Activated T-cell treated with anti-CD3 and anti-CD28 coated beads for 48 hours (primary cell): ENCODE results near the gene RGS2.

Experiments
- DNase-seq: peaks from one replicate; pipeline ENCODE4 v3.0.0-alpha.2; 2020; ENCODE audit warnings: low read depth

The RGS2 gene

GRCh38 chr1:192795916-192796618, 12.8 kb upstream of the RGS2 start:
- DNase-seq = no peak

- no peak for DNase-seq
These were observed 11.7 kb upstream of the RGS2 start for GRCh38 chr1:192797143-192797542.

DNA sequence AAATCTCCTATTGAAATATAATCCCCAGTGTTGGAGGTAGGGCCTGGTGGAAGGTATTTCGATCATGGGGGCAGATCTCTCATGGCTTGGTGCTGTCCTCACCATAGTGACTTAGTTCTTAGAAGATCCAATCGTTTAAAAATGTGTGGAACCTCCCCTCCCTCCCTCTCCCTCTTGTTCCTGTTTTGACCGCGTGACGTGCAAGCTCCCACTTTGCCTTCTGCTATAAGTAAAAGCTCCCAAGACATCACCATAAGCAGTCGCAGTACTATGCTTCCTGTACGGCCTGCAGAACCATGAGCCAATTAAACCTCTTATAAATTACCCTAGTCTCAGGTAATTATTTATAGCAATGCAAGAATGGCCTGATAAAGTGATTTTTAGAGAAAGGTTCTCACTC, 10.9 kb upstream of the RGS2 start:
- no peak for DNase-seq

GRCh38 chr1:192801451-192801850, 7.4 kb upstream of the RGS2 start:
- DNase-seq = no peak

DNA sequence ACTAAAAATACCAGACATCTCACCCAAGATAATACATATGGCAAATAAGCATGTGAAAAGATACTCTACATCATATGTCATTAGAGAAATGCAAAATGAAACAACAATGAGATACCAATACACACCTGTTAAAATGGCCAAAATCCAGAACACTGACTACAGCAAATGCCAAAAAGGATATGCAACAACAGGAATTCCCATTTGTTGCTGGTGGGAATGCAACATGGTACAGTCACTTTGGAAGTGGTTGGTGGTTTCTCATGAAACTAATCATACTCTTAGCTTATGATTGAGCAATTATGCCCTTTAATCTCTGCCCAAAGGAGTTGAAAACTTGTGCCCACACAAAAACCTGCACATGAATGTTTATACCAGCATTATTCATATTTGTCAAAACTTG, 6.4 kb upstream of the RGS2 start:
- DNase-seq = no peak

- no peak for DNase-seq
These were observed 5.3 kb upstream of the RGS2 start for GRCh38 chr1:192803501-192803900.

- no peak for DNase-seq
These were observed 3.0 kb upstream of the RGS2 start for GRCh38 chr1:192805832-192806323.

DNA sequence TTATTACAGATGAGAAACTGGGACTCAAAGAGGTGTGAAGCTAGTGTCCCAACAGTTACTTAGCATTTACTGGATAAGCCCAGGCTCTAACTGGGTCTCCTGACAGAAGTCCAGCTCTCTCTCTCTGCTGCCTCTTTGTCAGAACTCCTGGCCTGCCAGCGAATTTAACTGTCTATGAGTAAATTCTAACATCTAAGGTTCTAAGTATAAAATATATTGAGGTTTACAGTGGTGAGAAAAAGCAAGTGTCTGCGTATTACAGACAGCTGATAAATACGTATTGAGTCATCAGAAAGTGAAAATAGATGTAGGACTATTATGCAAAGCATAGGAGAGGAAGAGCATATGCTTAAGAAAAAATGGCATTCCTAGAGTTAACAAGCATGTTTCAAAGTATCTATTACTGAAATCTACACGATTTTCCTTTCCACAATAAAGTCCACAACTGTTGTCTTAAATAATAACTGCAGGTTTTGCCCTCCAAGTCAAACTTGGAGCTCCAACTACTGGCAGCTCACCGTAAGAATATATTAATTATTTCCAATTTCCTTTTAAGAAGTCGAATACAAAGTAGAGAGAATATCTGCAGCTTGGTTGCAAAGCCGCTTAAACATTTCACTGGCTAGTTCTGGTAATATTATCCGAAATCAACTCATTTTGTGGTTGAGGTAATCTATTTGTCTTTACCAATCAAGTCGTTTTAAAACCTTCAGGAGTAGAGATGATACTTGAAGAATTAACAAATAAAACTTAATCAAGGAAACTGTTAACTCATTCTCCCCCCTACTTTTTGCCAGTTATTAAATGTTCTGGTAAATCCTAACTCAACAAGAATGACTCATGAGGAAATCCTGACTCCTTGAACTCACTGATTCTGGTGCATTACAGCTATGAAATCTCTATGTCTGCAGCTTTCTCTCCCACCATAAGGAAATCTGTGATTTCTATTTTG, 1.4 kb upstream of the RGS2 start:
- DNase-seq = no peak

DNA sequence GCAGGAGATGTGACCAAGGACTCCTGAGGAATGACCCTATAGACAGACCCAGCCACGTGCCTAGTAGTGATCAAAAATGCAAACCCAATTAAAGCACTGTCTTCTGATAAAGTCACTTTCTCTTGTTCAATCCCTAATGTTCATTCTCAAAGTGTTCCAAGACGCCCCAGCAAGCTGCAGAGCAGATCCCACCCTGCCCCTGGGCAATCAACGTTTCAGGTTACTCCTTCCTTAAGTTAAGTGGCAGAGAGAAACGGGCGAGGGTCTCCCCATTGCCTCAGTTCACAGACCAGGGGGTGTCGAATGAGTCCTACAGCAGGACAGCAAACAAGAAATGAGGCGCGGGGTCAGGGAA, 699 bp upstream of the RGS2 start:
- no peak for DNase-seq

- DNase-seq = peak; percentile 30
These were observed 741 bp downstream of the RGS2 start for GRCh38 chr1:192809307-192810252.

DNA sequence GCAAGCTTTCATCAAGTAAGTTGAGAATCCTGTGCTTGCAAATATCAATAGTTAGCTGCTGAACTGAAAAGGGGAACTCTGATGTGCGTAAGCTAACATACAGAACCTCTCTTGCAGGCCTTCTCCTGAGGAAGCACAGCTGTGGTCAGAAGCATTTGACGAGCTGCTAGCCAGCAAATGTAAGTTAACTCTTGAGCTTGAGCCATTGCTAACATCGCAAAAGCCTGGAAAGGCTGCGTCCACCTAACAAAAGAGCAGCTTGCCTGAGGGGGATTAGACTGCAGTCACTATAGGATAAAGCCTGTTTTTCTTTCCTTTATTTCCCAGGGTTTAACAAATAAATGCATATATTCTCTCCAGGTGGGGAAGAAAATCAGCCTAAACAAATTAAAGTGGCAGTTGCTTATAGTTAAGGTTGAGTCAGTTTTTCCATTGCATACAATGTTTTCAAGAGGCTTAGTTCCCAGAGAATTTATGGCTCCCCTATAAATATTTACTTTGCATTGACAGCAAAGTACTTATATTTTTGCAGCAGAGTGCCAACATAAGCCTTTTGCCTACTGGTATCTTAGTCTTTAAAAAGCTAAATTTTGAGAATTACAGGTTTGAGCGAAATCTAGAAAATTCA, 1.5 kb downstream of the RGS2 start:
- DNase-seq = no peak

- no peak for DNase-seq
These were observed 2.2 kb downstream of the RGS2 start for GRCh38 chr1:192811006-192811405.

DNA sequence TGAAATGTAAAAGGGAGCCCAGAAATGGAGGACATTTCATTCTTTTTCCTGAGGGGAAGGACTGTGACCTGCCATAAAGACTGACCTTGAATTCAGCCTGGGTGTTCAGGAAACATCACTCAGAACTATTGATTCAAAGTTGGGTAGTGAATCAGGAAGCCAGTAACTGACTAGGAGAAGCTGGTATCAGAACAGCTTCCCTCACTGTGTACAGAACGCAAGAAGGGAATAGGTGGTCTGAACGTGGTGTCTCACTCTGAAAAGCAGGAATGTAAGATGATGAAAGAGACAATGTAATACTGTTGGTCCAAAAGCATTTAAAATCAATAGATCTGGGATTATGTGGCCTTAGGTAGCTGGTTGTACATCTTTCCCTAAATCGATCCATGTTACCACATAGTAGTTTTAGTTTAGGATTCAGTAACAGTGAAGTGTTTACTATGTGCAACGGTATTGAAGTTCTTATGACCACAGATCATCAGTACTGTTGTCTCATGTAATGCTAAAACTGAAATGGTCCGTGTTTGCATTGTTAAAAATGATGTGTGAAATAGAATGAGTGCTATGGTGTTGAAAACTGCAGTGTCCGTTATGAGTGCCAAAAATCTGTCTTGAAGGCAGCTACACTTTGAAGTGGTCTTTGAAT, 2.9 kb downstream of the RGS2 start:
- no peak for DNase-seq

- DNase-seq = no peak
These were observed 3.8 kb downstream of the RGS2 start for GRCh38 chr1:192812420-192813209.

- no peak for DNase-seq
These were observed 6.0 kb downstream of the RGS2 start for GRCh38 chr1:192814805-192815204.

DNA sequence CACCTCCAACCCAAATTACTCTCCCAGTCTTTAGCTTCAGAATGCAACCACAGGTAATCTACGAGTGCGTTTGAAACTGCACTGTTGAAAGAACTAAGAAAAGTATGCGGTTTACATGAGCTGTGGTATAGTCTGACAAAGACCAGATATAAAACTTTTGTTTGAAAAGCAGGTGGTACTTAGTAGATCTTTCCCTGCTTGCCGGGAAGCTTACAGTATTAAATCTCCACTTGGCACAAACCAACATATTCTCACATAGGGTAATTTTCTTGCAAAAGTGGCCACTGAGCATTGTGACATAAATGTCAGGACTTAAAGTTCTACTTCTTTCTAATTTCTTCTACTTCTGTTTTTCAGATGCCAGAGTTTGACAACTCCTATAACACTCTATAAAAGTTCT, 8.4 kb downstream of the RGS2 start:
- no peak for DNase-seq

DNA sequence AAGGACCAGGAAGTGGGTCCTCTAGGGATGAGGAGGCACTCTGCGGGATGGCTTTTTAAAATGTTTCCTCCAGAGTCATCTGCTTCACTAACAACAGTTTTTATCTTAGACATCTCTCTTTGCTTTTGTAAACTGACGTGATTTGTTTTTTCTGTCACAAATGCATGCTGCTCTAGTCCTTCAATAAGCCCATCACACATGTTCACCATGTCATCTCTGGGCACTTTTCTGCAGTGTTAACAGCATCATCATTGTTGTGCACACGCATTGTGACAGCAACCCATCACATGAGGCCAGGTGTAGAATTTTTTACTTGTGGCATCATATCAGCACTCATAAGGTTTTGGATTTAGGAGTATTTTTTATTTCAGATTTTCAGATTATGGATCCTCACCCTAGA, 12.5 kb downstream of the RGS2 start:
- DNase-seq = no peak

DNA sequence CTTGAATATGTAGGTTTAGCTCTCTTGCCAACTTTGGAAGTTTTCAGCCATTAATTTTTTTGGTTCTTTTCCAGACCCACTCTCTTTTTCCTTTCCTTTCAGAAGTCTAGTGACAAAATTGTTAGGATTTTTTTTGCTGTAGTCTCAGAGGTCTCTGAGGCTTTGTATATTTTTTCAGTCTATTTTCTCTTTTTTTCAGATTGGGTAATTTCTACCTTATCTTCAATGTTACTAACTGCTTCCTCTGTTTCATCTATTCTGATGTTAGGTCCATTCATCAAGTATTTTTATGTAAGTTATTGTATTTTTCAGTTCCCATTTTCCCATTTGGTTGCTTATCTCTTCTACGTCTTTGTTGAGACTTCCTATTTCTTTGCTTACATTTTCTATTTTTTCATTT, 15.7 kb downstream of the RGS2 start:
- no peak for DNase-seq

DNA sequence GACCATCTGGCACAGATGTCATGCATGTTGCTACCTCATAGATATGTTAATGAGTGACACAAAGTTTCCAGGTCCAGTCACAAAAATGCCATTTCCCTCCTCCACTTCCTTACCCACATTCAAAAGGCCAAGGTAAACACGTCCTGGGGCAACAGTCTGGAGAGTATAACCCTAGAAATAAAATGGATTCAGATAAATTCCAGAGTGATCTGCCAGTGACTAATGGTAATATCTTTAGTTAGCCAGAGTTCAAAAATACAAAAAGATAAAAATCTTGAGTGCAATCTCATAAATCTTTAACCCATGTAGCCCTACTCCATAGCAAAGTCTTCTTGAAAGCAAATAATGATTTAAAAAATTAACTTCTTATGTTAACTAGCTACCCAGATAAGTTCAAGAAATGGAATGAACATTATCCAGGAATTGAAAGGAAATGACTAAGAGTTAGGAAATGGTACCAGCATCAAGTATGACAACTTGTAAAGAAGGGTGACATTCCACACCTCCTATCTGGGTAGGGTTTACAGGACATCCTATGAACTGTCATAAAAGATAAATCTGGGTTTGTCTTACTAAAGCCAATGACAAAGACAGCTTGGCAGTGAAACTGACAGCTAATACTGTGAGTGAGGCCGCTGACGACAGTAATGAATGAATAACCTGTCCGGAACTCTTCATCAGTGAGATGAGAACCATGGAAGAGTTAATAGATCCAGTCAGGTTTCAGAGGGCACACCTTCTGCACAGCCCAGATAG, 18.1 kb downstream of the RGS2 start:
- DNase-seq = no peak
